Thoracic aorta (tissue), 2 donors: ENCODE data around the gene MICALL1. TPM values are rescaled to one million over a fixed set of nuclear protein-coding genes. Genes with fewer than 3 reads are reported as not detected.

Source experiments
- ATAC-seq: fragments of 150-250 bp; one replicate; pipeline ENCODE4 v1.8.0; 2017; ENCODE audit warnings: low read depth; ENCODE audit not compliant: insufficient number of reproducible peaks, low FRiP score
- DNase-seq: peaks from one replicate; pipeline ENCODE4 v3.0.0-alpha.2; 2020; ENCODE audit warnings: low spot score
- H3K27ac ChIP-seq, 2 donors: fragments of 200-600 bp; sonication (generic); 1 replicate in 1 of 2; 2 replicates in 1 of 2; pipeline ENCODE4 v1.5.1; 2016; ENCODE audit warnings: mild to moderate bottlenecking in 2 of 2, moderate library complexity in 2 of 2
- H3K27me3 ChIP-seq: fragments of 200-600 bp; sonication (generic); replicated peaks from 2 replicates; pipeline ENCODE4 v1.6.0; 2016; ENCODE audit warnings: mild to moderate bottlenecking; ENCODE audit not compliant: insufficient read depth
- H3K36me3 ChIP-seq: fragments of 200-600 bp; sonication (generic); one replicate; pipeline ENCODE4 v1.5.1; 2016
- H3K4me1 ChIP-seq, 2 donors: fragments of 200-600 bp; sonication (generic); 1 replicate in 1 of 2; 2 replicates in 1 of 2; pipeline versions ENCODE4 v1.5.1 to v1.6.0; 2016; ENCODE audit warnings: low read depth in 2 of 2, mild to moderate bottlenecking in 1 of 2; ENCODE audit not compliant: control insufficient read depth in 1 of 2
- H3K4me3 ChIP-seq: fragments of 200-600 bp; sonication (generic); 2 replicates; pipeline ENCODE4 v1.5.1; 2016; ENCODE audit warnings: mild to moderate bottlenecking
- H3K9me3 ChIP-seq: fragments of 200-600 bp; sonication (generic); 2 replicates; pipeline ENCODE4 v1.5.1; 2016
- total RNA-seq, 2 donors: library from RNA; depleted of rRNA; stranded (reverse); fragments of >200 nt; gene quantifications; one replicate each; pipeline versions ENCODE4 v1.1.0 to v1.2.3, GENCODE V29; 2016
- TF ChIP-seq, protein P1 (sequence below): fragments of 200-600 bp; sonication (generic); IDR thresholded peaks from one replicate; pipeline ENCODE4 v1.5.1; 2019; ENCODE audit warnings: antibody characterized with exemption

Gene MICALL1
- total RNA-seq, 2 donors from 2014 or later = 16.8 to 49.3 TPM

GRCh38 chr22:37913233-37913721, 7.2 kb downstream of the MICALL1 start:
- no peak for DNase-seq
- Histone ChIP-seq H3K36me3 (peaks cover 27% of the 10 kb centered on the region), H3K4me1 (peaks cover 0 to 25% of the 10 kb centered on the region in 2 donors), H3K4me3 (no peak overlapping the region), H3K9me3 (no peaks in the 10 kb centered on the region), H3K27ac (no peak overlapping the region), H3K27me3 (no peaks in the 10 kb centered on the region)
- ATAC-seq = no peak
- TF ChIP-seq, protein P1, sequence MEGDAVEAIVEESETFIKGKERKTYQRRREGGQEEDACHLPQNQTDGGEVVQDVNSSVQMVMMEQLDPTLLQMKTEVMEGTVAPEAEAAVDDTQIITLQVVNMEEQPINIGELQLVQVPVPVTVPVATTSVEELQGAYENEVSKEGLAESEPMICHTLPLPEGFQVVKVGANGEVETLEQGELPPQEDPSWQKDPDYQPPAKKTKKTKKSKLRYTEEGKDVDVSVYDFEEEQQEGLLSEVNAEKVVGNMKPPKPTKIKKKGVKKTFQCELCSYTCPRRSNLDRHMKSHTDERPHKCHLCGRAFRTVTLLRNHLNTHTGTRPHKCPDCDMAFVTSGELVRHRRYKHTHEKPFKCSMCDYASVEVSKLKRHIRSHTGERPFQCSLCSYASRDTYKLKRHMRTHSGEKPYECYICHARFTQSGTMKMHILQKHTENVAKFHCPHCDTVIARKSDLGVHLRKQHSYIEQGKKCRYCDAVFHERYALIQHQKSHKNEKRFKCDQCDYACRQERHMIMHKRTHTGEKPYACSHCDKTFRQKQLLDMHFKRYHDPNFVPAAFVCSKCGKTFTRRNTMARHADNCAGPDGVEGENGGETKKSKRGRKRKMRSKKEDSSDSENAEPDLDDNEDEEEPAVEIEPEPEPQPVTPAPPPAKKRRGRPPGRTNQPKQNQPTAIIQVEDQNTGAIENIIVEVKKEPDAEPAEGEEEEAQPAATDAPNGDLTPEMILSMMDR = no peak

- peaks cover 43% of the 10 kb centered on the region for H3K36me3 ChIP-seq
- peaks cover 0 to 4% of the 10 kb centered on the region in 2 donors for H3K4me1 ChIP-seq
- DNase-seq = no peak
- TF ChIP-seq, protein P1 = no peak
- H3K27ac ChIP-seq = no peak overlapping the region
- H3K9me3 ChIP-seq = no peaks in the 10 kb centered on the region
- H3K27me3 ChIP-seq = no peaks in the 10 kb centered on the region
- ATAC-seq = no peak
- H3K4me3 ChIP-seq = no peak overlapping the region
Measured at GRCh38 chr22:37916311-37916710, 10.2 kb downstream of the MICALL1 start.

DNA sequence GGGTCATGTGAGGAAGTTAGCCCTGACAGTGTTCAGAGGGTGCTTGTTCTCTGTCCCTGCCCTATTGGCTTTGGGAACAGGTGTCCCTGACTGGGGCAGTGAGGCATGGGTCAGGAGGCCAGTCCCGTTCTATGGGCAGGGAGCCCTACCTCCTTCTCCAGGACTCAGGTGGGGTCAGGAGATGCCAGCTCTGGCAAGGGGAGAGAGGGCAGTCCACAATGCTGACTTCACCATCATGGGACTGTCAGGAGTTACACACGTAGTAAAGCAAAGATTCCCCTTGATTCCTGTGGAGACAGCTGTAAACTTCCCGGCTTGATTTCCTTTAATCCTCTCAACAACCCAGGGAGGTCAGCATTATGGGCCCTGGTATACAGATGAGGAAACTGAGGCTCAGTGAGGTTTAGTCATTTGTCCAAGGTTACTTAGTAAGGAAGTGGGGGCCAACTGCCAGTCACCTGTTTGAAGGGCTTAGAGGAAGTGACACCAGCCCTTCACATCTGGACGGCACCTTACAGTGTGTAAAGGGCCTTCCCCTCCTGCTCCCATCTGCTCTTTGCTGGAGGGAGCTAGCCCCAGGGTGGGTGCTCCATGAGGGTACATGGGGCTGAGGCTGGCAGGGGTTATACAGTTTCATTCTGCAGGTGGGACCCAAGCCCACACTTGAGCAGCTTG, 11.9 kb downstream of the MICALL1 start:
- H3K27ac ChIP-seq = no peak overlapping the region
- DNase-seq (no peak), ATAC-seq (no peak)
- peaks cover 44% of the 10 kb centered on the region for H3K36me3 ChIP-seq
- no peaks in the 10 kb centered on the region for H3K9me3 ChIP-seq
- no peak overlapping the region for H3K4me3 ChIP-seq
- no peaks in the 10 kb centered on the region for H3K4me1 ChIP-seq
- no peaks in the 10 kb centered on the region for H3K27me3 ChIP-seq
- TF ChIP-seq, protein P1 = no peak

DNA sequence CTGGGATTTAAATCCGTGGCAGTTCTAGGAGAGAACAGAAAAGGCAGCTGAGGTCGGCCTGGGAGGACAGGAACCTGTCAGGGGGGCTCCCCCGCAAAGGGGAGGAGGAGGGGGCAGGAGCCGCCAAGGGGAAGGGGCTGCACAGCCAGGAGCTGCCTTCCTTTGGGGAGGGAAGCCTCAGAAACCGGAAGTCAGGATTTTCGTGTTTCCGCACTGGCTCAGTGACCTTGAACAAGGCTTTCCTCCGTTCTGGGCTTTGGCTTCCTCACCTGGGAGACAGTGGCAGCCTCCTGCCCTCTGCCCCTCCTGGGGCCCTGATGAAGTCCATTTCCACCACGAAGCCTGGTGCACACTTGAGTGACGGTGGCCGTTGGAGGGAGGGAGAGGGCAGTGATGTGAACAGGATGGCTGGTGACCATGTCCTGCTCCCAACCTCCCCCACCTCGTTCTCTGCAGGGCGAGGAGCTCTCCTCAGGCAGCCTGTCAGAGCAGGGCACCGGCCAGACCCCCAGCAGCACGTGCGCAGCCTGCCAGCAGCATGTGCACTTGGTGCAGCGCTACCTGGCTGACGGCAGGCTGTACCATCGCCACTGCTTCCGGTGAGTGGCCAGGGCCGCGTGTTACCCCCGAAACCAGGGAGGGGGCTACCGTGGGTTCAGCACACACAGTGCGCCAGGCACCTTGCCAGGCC, 12.6 kb downstream of the MICALL1 start:
- ATAC-seq (no peak), DNase-seq (no peak)
- no peak overlapping the region for H3K4me3 ChIP-seq
- H3K27ac ChIP-seq = no peak overlapping the region
- H3K36me3 ChIP-seq = peaks cover 43% of the 10 kb centered on the region
- no peaks in the 10 kb centered on the region for H3K4me1 ChIP-seq
- no peaks in the 10 kb centered on the region for H3K27me3 ChIP-seq
- TF ChIP-seq, protein P1 = no peak
- H3K9me3 ChIP-seq = no peaks in the 10 kb centered on the region

GRCh38 chr22:37920126-37920525, 14.0 kb downstream of the MICALL1 start:
- H3K9me3 ChIP-seq = no peaks in the 10 kb centered on the region
- TF ChIP-seq, protein P1 = no peak
- H3K36me3 ChIP-seq = peaks cover 52% of the 10 kb centered on the region
- no peak for ATAC-seq
- H3K4me3 ChIP-seq = no peak overlapping the region
- no peaks in the 10 kb centered on the region for H3K27me3 ChIP-seq
- no peaks in the 10 kb centered on the region for H3K4me1 ChIP-seq
- H3K27ac ChIP-seq = no peak overlapping the region
- no peak for DNase-seq
